DND-41 (cell line): ENCODE measurements around the gene RUNX3.

Experiments
- ATAC-seq: fragments of 200-7000 bp; cut with Tn5 transposase; 3 replicates; pipeline ENCODE4 v1.9.1; 2021; ENCODE audit warnings: low read depth; ENCODE audit not compliant: insufficient read depth
- DNase-seq: peaks from one replicate; pipeline ENCODE4 v3.0.0-alpha.2; 2020
- H2AFZ ChIP-seq: 2 replicates; pipeline ENCODE4 v1.6.0; 2012; ENCODE audit warnings: low read depth, low read length
- H3K27ac ChIP-seq: 2 replicates; pipeline ENCODE4 v1.5.1; 2012; ENCODE audit warnings: low read length, inconsistent platforms
- H3K27me3 ChIP-seq: fragments of 200-600 bp; sonication (generic); 2 replicates; pipeline ENCODE4 v1.6.0; 2012; ENCODE audit warnings: low read length, mild to moderate bottlenecking, inconsistent platforms; ENCODE audit not compliant: insufficient read depth, poor library complexity
- H3K36me3 ChIP-seq: 2 replicates; pipeline ENCODE4 v1.5.1; 2012; ENCODE audit warnings: low read length, inconsistent platforms; ENCODE audit not compliant: insufficient read depth
- H3K4me1 ChIP-seq: 2 replicates; pipeline ENCODE4 v1.5.1; 2012; ENCODE audit warnings: mild to moderate bottlenecking, low read length; ENCODE audit not compliant: insufficient read depth
- H3K4me2 ChIP-seq: 2 replicates; pipeline ENCODE4 v1.6.0; 2012; ENCODE audit warnings: mild to moderate bottlenecking, moderate library complexity, low read length, inconsistent platforms; ENCODE audit not compliant: insufficient read depth
- H3K4me3 ChIP-seq, 2 experiments: fragments of 200-600 bp in 1 of 2; shearing (Covaris generic) in 1 of 2; 2 replicates each; pipeline ENCODE4 v1.5.1; 2012 to 2016; ENCODE audit warnings: inconsistent platforms in 2 of 2, low read length in 2 of 2, mild to moderate bottlenecking in 2 of 2, low read depth in 1 of 2, moderate library complexity in 1 of 2
- H3K79me2 ChIP-seq: 2 replicates; pipeline ENCODE4 v1.6.0; 2012; ENCODE audit warnings: low read length, inconsistent platforms; ENCODE audit not compliant: insufficient read depth
- H3K9ac ChIP-seq: 2 replicates; pipeline ENCODE4 v1.6.0; 2012; ENCODE audit warnings: low read depth, mild to moderate bottlenecking, inconsistent platforms, low read length, moderate library complexity
- H3K9me3 ChIP-seq: 2 replicates; pipeline ENCODE4 v1.5.1; 2012; ENCODE audit warnings: low read length, moderate library complexity, mild to moderate bottlenecking, inconsistent platforms; ENCODE audit not compliant: insufficient read depth, severe bottlenecking
- H4K20me1 ChIP-seq: 2 replicates; pipeline ENCODE4 v1.6.0; 2012; ENCODE audit warnings: low read length; ENCODE audit not compliant: insufficient read depth
- CTCF ChIP-seq: IDR thresholded peaks from 2 replicates; pipeline ENCODE4 v1.5.1; 2012; ENCODE audit warnings: borderline replicate concordance, low read length, moderate library complexity, mild to moderate bottlenecking; ENCODE audit not compliant: poor library complexity, severe bottlenecking; ENCODE audit errors: extremely low read depth
- EZH2 ChIP-seq: IDR thresholded peaks from 3 replicates; pipeline ENCODE4 v1.6.1; 2012; ENCODE audit warnings: borderline replicate concordance, low read depth, mild to moderate bottlenecking, moderate library complexity, low read length, inconsistent platforms; ENCODE audit not compliant: severe bottlenecking

RUNX3 gene

DNA sequence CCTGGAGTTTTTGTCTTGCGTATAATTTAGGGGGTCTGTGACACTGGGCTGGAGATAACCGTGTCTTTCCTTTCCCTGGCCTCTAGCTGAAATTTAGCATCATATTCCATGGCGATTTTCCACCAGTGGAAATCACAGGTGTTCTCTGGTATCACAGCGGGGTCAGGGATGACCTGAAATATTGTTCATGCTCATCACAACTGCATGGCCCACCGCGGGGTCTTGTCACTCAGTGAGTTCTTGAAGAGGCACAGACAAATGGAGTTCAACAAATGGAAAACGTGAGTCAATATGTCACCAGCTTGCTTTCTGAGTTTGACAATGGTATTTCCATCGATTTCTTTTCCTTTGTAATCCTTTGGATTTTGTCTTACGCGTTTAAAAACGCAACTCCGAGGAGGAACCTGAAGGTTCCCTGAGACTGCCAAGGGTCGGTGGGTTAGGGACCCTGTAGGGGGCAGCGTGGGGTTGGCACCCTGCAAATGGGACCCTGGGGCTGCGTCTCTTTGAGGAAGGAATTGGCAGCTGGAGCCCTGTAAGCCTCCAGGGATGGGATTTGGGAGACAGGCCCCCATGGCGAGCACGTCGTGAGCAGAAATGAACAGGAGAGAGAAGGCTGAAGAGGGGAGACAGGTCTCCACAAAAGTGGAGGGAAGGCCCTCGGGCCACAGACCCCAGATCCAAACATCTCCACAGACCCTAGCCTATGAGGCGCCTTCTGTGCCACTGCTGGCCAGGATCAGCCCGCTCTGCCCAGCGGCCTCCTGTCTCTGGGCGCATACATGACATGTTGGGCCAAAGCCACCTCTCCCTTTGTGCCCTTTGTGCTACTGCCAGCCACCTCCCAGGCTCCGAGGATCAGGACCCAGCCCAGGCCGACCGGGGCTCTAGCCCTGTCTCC is 32.1 kb upstream of the RUNX3 start:
- Histone ChIP-seq H3K79me2 (no peaks in the 10 kb centered on the region), H3K4me1 (peaks cover 24% of the 10 kb centered on the region), H3K4me2 (no peak overlapping the region), H3K27ac (no peak overlapping the region), H2AFZ (no peak overlapping the region), H3K36me3 (no peaks in the 10 kb centered on the region), H3K27me3 (no peaks in the 10 kb centered on the region), H4K20me1 (0 out of 2 replicates have a peak, but pooled peaks cover 3% of the 10 kb centered on the region), H3K9me3 (no peaks in the 10 kb centered on the region), H3K4me3 (no peak overlapping the region), H3K9ac (no peak overlapping the region)
- DNase-seq (peak; percentile 28), ATAC-seq (no peak)
- TF ChIP-seq CTCF (peak; percentile 56), EZH2 (no peak)

DNA sequence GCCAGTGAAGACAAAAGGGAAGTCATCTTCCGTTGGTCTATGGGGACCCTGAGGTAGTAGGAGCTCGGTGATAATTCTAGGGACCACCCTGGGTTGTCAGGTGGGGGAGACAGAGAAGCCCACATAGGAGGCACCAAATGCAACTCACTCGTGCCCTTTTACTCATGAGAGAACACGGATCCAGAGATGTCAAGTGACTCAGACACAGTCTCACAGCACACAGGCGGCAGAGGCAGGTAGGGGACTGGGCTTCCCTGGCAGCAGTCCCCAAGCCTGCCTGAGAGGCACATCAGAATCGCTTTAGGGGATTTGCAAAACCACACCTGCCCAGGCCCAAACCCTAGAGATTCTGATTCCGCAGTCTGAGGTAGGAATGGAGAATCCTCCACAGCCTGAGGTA is 31.3 kb upstream of the RUNX3 start:
- Histone ChIP-seq H3K27me3 (no peaks in the 10 kb centered on the region), H3K4me1 (peaks cover 24% of the 10 kb centered on the region), H4K20me1 (0 out of 2 replicates have a peak, but pooled peaks cover 3% of the 10 kb centered on the region), H3K4me2 (no peak overlapping the region), H3K27ac (no peak overlapping the region), H3K9me3 (no peaks in the 10 kb centered on the region), H3K4me3 (no peak overlapping the region), H2AFZ (no peak overlapping the region), H3K36me3 (no peaks in the 10 kb centered on the region), H3K79me2 (no peaks in the 10 kb centered on the region), H3K9ac (no peak overlapping the region)
- DNase-seq: no peak
- no peak for ATAC-seq
- no peak for TF ChIP-seq CTCF
- TF ChIP-seq EZH2: no peak

DNA sequence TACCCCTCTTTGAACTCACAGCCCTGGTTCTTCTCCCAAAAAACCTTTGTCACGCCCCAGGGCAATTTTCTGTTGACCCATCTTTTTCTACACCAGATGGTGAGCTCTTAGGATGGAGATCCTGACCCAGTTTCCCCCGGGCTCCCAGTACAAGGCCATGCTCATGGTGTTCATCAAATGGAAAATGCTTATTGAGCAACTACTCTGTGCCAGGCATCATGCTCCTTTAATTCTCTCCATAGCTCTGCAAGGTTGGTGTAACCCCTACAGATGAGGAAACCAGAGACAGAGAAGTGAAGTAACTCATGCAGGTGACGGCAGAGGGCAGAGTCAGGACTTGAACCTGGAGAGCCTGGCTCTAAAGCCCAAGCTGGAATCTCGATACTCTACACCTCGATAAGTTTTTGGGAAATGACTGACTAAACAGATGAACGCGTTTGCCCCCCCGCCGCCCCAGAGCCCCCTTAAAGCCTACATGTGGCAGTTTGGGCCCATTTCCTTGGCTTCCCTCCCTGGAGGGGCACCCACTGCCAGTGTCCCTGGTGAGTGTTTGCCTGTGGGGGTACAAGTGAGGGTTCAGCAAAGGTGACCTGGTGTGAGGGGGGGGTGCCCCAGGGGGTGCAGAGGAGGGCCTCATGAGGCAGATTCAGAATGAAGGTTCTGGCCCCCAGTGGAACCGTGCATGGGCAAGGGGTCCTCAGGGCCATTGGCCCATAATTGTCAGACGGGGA is 30.2 kb upstream of the RUNX3 start:
- Histone ChIP-seq H3K4me2 (no peak overlapping the region), H4K20me1 (0 out of 2 replicates have a peak, but pooled peaks cover 3% of the 10 kb centered on the region), H3K27ac (no peak overlapping the region), H3K79me2 (no peaks in the 10 kb centered on the region), H3K27me3 (no peaks in the 10 kb centered on the region), H2AFZ (no peak overlapping the region), H3K9me3 (no peaks in the 10 kb centered on the region), H3K9ac (no peak overlapping the region), H3K36me3 (no peaks in the 10 kb centered on the region), H3K4me1 (peaks cover 15% of the 10 kb centered on the region), H3K4me3 (no peak overlapping the region)
- no peak for DNase-seq
- no peak for ATAC-seq
- TF ChIP-seq EZH2 (no peak), CTCF (no peak)
